Small intestine (tissue), 7 donors: ENCODE measurements around the gene ADAMTSL1. TPM values are rescaled to one million over a fixed set of nuclear protein-coding genes. Genes with fewer than 3 reads are reported as not detected.

Source experiments
- DNase-seq, 2 donors: peaks; one replicate each; pipeline versions ENCODE4 v3.0.0 to v3.0.0-alpha.2; 2013
- FAIRE-seq: peaks from 2 replicates; lab custom pipeline; 2012; peaks lifted over from hg19 to GRCh38; lab: Jason Lieb, UNC
- H3K27ac ChIP-seq, 3 donors: one replicate each; pipeline ENCODE4 v1.5.1; 2013; ENCODE audit warnings: low read length in 2 of 3, mild to moderate bottlenecking in 2 of 3, control low read depth in 1 of 3, inconsistent platforms in 1 of 3, low read depth in 1 of 3, moderate library complexity in 1 of 3
- H3K27me3 ChIP-seq, 3 donors: one replicate each; pipeline ENCODE4 v1.6.1; 2013; ENCODE audit warnings: low read length in 3 of 3, inconsistent platforms in 1 of 3; ENCODE audit not compliant: control insufficient read depth in 3 of 3, insufficient read depth in 3 of 3
- H3K36me3 ChIP-seq, 3 donors: one replicate each; pipeline ENCODE4 v1.6.1; 2013; ENCODE audit warnings: low read length in 3 of 3, inconsistent platforms in 1 of 3, low read depth in 1 of 3, mild to moderate bottlenecking in 1 of 3, moderate library complexity in 1 of 3; ENCODE audit not compliant: control insufficient read depth in 3 of 3, insufficient read depth in 2 of 3
- H3K4me1 ChIP-seq, 3 donors: one replicate each; pipeline ENCODE4 v1.6.1; 2013; ENCODE audit warnings: low read length in 2 of 3, inconsistent platforms in 1 of 3, low read depth in 1 of 3, mild to moderate bottlenecking in 1 of 3, moderate library complexity in 1 of 3; ENCODE audit not compliant: control insufficient read depth in 3 of 3, insufficient read depth in 2 of 3
- H3K4me3 ChIP-seq, 3 donors: one replicate each; pipeline ENCODE4 v1.5.1; 2013; ENCODE audit warnings: low read length in 3 of 3, control low read depth in 1 of 3, inconsistent platforms in 1 of 3, low read depth in 1 of 3, mild to moderate bottlenecking in 1 of 3, moderate library complexity in 1 of 3
- H3K9me3 ChIP-seq, 2 donors: one replicate each; pipeline ENCODE4 v1.6.1; 2013; ENCODE audit warnings: low read depth in 1 of 2, low read length in 1 of 2; ENCODE audit not compliant: control insufficient read depth in 2 of 2, insufficient read depth in 1 of 2
- WGBS, 3 donors: extraction: QIAGEN DNeasy Blood & Tissue Kit; methylation state at CpG; one replicate each; pipeline ENCODE4 v1.1.7; 2013; 5-methylcytosine and 5-hydroxymethylcytosine counted together
- polyA plus RNA-seq, 4 donors: library from polyadenylated mRNA; stranded (reverse) in 3 of 4; unstranded in 1 of 4; fragments of 200-250 nt in 3 of 4; fragments of 120-200 nt in 1 of 4; gene quantifications; one replicate each; pipeline versions ENCODE4 v1.2.1 to v1.2.3, GENCODE V29; 2013
- donor health status: healthy with polysubstance abuse.
- donor health status: control.
- donor health status: control.
- donor health status: Bipolar disorder and iron deficiency.
- donor health status: healthy.

ADAMTSL1 gene
- polyA plus RNA-seq, 4 donors = 0.97 to 1.6 TPM; not detected in 2

- Histone ChIP-seq H3K27me3 (no peaks in the 10 kb centered on the region), H3K4me1 (no peaks in the 10 kb centered on the region), H3K9me3 (no peaks in the 10 kb centered on the region), H3K27ac (no peak overlapping the region), H3K4me3 (no peak overlapping the region), H3K36me3 (no peaks in the 10 kb centered on the region)
- WGBS, 3 donors = 69 to 86% (median 74%) methylated on average over 5 of the region's 5 CpGs
- FAIRE-seq = no peak
- no peak for DNase-seq
Measured at GRCh38 chr9:18543406-18544192, 69.6 kb downstream of the ADAMTSL1 start.

- WGBS, 3 donors = 81 to 90% (median 87%) methylated on average over 3 of the region's 3 CpGs
- no peak for FAIRE-seq
- DNase-seq = no peak
Measured at GRCh38 chr9:18544456-18544855, 70.5 kb downstream of the ADAMTSL1 start.

DNA sequence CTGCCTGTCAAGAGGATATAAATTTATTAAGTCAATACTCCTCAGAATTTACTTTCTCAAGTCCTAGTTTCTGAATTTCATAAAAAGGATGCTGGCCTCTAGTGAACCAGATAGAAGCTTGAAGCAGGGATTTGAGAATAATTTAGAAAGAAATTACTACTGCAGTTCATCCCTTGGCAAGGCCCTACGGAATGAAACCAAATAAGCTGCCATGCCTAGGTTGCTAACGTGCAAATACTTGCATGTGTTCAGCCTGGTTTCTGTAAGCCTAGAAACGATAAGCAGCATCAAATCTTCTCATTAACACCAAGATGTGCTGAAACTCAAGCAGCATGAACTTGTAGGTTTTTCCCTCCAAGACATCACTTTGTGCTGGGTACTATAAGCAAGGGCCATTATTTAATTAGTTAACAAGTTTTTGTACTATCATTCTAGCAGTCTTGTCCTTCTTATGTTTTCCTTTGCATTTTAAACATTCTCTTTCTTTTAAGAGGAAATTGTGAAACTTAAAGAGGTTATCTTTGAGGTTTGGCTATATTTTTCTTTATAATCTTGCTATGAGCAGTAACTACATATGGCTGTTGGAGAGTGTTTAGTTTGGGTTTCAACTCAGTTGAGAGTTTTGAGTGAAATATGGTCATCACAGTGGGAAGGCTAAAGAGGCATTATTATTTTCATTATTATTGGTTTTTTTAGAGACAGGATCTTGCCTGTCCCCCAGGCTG is 71.8 kb downstream of the ADAMTSL1 start:
- Histone ChIP-seq H3K9me3 (no peaks in the 10 kb centered on the region), H3K27ac (no peak overlapping the region), H3K36me3 (no peaks in the 10 kb centered on the region), H3K4me1 (no peaks in the 10 kb centered on the region), H3K27me3 (no peaks in the 10 kb centered on the region), H3K4me3 (no peak overlapping the region)
- FAIRE-seq (no peak), DNase-seq (no peak)
- WGBS, 3 donors = 75 to 82% (median 75%) methylated on average over 3 of the region's 3 CpGs

More at GRCh38 chr9:18544456-18544855, 70.5 kb downstream of the ADAMTSL1 start:
- H3K36me3 ChIP-seq = no peaks in the 10 kb centered on the region
- no peaks in the 10 kb centered on the region for H3K4me1 ChIP-seq
- no peaks in the 10 kb centered on the region for H3K9me3 ChIP-seq
- H3K27ac ChIP-seq = no peak overlapping the region
- H3K27me3 ChIP-seq = no peaks in the 10 kb centered on the region
- H3K4me3 ChIP-seq = no peak overlapping the region

DNA sequence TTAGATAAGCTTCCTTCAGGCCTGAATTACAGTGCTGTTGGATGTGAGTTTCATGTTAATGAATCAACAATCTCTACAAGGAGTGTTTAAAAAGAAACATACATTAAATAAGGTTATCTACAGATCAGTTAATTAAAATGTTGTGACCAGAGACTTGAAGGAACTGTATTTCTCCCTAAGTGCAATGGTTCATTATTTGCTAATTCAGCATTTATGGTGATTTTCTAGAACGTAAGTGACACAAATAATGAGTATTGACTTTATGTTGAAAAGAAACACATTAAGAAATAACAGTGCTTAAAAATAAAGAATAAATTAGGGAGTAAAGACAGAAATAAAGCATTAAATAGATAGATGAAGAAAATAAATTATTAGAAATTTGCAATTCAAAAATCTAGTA is 74.5 kb downstream of the ADAMTSL1 start:
- no peaks in the 10 kb centered on the region for H3K4me1 ChIP-seq
- no peaks in the 10 kb centered on the region for H3K9me3 ChIP-seq
- no peaks in the 10 kb centered on the region for H3K27me3 ChIP-seq
- WGBS, 3 donors = 74 to 88% (median 88%) methylated on average over 1 of the region's 1 CpG
- DNase-seq = no peak
- FAIRE-seq = no peak
- H3K4me3 ChIP-seq = no peak overlapping the region
- no peak overlapping the region for H3K27ac ChIP-seq
- H3K36me3 ChIP-seq = no peaks in the 10 kb centered on the region

DNA sequence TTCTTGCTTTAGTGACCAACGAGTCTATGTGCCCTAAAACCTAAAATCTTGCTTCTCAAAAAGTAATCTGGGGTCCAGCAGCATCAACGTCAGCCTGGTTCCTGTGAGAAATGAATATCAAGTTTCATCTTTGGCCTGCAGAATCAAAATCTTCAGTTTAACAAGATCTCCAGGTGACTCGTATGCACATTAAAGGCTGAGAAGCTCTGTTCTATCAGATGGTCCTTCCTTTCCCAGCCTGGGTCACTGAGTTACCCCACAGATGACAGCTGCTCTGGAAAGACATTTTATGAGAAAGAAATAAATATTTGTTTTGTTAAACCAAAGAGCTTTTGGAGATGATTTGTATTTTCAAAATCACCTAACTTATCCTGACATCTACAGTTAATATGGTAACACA is 75.8 kb downstream of the ADAMTSL1 start:
- Histone ChIP-seq H3K9me3 (no peaks in the 10 kb centered on the region), H3K36me3 (no peaks in the 10 kb centered on the region), H3K4me3 (no peak overlapping the region), H3K27ac (no peak overlapping the region), H3K27me3 (no peaks in the 10 kb centered on the region), H3K4me1 (no peaks in the 10 kb centered on the region)
- 58 to 85% (median 73%) methylated on average over 3 of the region's 3 CpGs for WGBS, 3 donors
- DNase-seq (no peak), FAIRE-seq (no peak)

DNA sequence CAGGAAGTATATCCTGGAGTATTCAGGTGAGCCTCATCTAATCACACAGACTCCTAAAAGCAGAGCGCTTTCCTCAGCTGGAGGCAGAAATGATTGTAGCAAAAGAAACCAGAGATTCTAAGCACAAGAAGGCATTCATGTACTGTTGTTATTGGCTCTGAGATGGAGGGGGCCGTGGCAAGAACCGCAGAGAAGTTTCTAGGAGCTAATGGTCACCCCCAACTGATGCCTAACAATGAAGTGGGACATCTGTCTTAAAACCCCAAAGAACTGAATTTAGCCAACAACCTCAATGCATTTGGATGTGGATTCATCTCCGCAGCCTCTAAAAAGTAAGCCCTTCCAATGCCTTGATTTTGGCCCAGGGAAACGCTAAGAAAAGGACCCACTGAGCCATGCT is 76.3 kb downstream of the ADAMTSL1 start:
- Histone ChIP-seq H3K36me3 (no peaks in the 10 kb centered on the region), H3K4me1 (no peaks in the 10 kb centered on the region), H3K4me3 (no peak overlapping the region), H3K27ac (no peak overlapping the region), H3K9me3 (no peaks in the 10 kb centered on the region), H3K27me3 (no peaks in the 10 kb centered on the region)
- WGBS, 3 donors = 67 to 80% (median 79%) methylated on average over 5 of the region's 5 CpGs
- FAIRE-seq (no peak), DNase-seq (no peak)

- FAIRE-seq = no peak
- no peak overlapping the region for H3K27ac ChIP-seq
- no peaks in the 10 kb centered on the region for H3K27me3 ChIP-seq
- DNase-seq = no peak
- no peaks in the 10 kb centered on the region for H3K4me1 ChIP-seq
- no peaks in the 10 kb centered on the region for H3K9me3 ChIP-seq
- no peak overlapping the region for H3K4me3 ChIP-seq
- no peaks in the 10 kb centered on the region for H3K36me3 ChIP-seq
- WGBS, 3 donors = 58 to 74% (median 59%) methylated on average over 6 of the region's 6 CpGs
Measured at GRCh38 chr9:18554244-18554643, 80.3 kb downstream of the ADAMTSL1 start.

GRCh38 chr9:18555105-18555883 is 81.3 kb downstream of the ADAMTSL1 start:
- H3K36me3 ChIP-seq = no peaks in the 10 kb centered on the region
- FAIRE-seq (no peak), DNase-seq (no peak)
- H3K9me3 ChIP-seq = no peaks in the 10 kb centered on the region
- WGBS, 3 donors = 52 to 62% (median 56%) methylated on average over 5 of the region's 5 CpGs
- no peaks in the 10 kb centered on the region for H3K4me1 ChIP-seq
- H3K27ac ChIP-seq = no peak overlapping the region
- no peak overlapping the region for H3K4me3 ChIP-seq
- H3K27me3 ChIP-seq = no peaks in the 10 kb centered on the region
